GM12872 (cell line): ENCODE measurements around the gene FSTL3.

ENCODE experiments used
- CTCF ChIP-seq: IDR thresholded peaks from 3 replicates; pipeline ENCODE4 v1.5.1; 2011; ENCODE audit warnings: low read depth, mild to moderate bottlenecking, low read length, moderate library complexity; ENCODE audit not compliant: insufficient read depth

The FSTL3 gene

DNA sequence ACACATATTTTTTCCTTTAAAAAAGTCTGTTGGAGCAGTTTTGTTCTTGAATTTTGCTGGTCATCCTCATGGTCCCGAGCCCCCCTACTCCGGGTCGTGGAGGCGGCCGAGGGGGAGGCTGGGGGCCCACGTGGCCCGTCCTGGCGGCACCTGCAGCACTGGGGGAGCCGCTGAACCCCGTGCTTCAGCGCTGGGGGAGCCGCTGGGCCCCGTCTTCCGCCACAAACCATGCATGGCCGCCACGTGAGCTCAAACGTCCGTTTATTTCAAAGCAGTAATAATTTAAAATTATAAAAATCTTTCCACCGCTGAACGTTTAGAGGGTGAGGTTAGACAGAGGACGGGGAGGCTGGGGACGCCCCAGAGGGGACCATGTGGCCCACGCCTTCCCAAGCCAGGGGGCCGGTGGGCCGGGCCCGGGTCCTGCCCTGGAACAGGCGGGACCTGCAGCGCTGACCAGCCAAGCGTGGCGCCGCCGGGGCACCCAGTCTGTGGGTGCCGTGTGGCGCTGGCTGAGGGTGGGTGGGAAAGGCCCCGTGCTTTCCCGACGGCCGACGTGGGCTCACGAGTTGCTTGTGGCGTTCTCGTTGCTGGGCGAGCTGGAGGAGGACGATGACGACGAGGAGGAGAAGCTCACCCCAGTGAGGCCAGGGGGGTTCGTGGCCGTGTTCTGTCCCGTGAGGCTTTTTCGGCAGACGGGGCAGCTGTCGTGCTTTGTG, 28.5 kb upstream of the FSTL3 start:
- no peak for TF ChIP-seq CTCF

GRCh38 chr19:648305-648704, 27.9 kb upstream of the FSTL3 start:
- TF ChIP-seq CTCF, result no peak

DNA sequence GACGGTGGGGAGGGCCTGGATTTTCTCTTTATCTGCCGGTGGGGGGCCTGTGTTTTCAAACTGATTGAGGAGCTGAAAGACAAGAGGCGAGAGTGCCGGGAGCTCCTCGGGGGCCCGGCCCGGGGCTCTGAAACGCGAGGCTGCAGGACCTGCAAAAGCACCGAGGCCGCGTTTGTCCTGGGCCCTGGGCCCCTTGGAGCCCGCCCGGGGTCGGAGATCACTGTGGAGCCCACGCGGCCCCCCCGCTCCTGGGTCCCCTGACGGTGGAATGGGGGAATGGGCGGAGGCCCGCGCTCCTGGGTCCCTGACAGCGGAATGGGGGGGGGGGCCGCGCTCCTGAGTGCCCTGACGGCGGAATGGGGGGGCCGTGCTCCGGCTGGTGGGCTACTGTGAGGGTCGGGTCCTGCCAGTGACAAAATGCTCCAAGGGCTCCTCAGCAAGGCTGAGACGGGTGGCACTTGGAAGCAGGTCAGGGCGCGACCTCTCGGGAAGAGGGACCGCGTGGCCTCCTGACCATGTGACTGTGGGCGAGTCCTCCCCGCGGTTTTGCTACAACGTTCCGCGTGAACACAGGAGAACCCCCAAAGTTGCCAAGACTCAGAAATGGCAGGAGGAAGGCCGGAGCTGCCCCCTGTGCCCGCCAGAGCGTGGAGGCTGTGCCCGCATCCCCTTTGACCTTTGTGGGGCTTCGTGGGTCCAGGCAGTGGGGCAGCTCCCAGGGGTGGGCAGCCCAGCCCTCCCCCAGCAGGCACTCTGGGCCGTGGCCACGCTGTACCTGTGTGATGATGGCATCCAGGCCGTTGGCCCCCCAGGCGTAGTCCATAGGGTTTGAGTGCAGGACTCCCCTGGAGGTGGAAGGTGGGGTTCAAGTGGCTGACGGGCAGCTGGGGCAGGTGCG, 27.0 kb upstream of the FSTL3 start:
- TF ChIP-seq CTCF, result no peak

GRCh38 chr19:650121-650520, 26.1 kb upstream of the FSTL3 start:
- TF ChIP-seq CTCF, result no peak

DNA sequence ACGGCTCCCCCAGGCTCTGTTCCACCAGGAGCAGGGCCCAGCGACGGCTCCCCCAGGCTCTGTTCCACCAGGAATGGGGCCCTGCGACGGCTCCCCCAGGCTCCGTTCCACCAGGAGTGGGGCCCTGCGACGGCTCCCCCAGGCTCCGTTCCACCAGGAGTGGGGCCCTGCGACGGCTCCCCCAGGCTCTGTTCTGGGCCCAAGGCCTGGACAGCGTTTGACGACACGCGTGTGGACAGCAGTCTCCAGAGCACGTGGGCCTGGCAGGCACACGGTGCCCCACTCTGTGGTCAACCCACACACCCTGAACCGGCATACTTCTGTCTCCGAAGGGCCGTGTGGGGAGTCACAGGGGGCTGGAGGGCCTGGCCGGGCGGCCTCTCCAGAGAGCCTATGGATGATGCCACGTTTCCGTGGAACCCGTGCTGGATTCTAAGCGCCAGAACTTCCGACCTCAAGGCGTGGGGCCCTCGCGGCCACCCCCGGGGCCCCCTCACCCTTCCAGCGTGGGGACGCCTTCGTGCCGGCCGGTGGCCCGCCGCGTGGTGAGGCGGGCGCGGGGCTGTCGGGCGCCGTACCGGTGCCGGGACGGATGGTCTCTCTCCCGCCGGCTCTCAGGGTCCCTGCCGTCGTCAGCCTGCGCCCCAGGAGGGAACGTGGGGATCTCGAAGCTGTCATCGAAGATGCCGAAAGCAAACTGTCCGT, 24.9 kb upstream of the FSTL3 start:
- TF ChIP-seq CTCF, result no peak

DNA sequence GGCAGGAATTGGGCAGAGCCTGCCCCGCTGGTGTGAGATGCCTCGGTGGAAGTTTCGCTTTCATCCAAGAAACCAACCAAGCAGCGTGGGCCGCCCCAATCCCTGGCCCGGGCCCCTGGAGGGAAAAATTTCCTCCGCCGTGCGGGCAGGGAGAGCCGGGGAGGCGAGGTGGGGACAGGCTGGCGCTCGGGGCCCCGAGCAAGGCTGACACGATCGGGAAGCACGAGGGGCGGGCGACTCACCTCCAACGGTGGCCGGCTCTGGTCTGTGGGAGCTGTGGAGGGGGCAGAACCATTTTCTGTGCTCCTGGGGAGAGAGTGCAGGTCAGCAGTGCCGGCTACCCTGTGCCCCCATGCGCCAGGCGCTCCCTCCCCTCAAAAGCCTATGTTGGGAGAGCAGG, 24.2 kb upstream of the FSTL3 start:
- no peak for TF ChIP-seq CTCF
